VCaP (cell line): ENCODE results near the gene C1orf174.
A peak's percentile ranks its signal among the peaks of the same experiment; 100 is the strongest.

Experiments used
- H3K27ac ChIP-seq: fragments of 450-650 bp; 2 replicates; pipeline ENCODE4 v1.5.1; 2017
- TF ChIP-seq, protein P1 (sequence below): fragments of 450-650 bp; conservative IDR thresholded peaks from 2 replicates; pipeline ENCODE4 v1.5.1; 2017; ENCODE audit warnings: mild to moderate bottlenecking, moderate library complexity

The C1orf174 gene

DNA sequence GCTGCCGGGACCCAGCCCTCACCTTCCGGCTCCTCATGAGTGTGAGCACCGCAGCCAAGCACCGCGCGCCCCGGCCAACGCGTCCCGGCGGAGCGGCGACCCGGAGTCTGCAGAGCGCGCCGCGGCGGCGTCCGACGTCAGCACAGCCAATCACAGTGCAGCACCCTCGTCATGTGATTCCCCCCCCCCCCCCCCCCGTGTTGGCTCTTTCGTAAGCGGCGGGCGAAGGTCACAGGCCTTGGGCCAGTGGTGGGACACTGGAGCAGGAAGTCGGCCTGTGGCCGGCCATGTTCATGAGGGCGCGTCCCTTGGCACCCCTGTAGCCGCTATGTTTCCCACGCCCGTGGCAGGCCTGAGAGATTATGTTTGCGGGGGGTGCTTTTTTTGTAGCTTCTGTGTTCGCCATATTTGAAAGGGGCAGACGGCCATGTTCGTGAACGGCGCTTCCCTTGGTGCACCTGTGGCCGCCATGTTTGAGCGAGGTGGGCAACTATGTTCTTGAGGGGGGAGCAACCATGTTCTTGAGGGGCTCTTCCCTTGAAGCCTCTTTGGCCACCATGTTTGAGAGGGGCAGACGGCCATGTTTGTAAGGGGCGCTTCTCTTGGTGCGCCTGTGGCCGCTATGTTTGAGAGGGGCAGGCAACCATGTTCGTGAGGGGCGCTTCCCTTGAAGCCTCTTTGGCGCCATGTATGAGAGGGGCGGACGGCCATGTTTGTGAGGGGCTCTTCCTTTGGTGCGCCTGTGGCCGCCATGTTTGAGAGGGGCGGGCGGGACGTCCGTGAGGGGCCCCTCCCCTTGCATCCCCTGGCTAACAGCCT, at the start of gene C1orf174:
Gene C1orf174, minus strand, starts transcription at position 123 of the 819 bp plus-strand sequence. Its CDS starts 86 bp downstream, at position 37.
- TF ChIP-seq, protein P1, sequence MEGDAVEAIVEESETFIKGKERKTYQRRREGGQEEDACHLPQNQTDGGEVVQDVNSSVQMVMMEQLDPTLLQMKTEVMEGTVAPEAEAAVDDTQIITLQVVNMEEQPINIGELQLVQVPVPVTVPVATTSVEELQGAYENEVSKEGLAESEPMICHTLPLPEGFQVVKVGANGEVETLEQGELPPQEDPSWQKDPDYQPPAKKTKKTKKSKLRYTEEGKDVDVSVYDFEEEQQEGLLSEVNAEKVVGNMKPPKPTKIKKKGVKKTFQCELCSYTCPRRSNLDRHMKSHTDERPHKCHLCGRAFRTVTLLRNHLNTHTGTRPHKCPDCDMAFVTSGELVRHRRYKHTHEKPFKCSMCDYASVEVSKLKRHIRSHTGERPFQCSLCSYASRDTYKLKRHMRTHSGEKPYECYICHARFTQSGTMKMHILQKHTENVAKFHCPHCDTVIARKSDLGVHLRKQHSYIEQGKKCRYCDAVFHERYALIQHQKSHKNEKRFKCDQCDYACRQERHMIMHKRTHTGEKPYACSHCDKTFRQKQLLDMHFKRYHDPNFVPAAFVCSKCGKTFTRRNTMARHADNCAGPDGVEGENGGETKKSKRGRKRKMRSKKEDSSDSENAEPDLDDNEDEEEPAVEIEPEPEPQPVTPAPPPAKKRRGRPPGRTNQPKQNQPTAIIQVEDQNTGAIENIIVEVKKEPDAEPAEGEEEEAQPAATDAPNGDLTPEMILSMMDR: no peak
- H3K27ac ChIP-seq: peak within 1 kb of the TSS; percentile 99

DNA sequence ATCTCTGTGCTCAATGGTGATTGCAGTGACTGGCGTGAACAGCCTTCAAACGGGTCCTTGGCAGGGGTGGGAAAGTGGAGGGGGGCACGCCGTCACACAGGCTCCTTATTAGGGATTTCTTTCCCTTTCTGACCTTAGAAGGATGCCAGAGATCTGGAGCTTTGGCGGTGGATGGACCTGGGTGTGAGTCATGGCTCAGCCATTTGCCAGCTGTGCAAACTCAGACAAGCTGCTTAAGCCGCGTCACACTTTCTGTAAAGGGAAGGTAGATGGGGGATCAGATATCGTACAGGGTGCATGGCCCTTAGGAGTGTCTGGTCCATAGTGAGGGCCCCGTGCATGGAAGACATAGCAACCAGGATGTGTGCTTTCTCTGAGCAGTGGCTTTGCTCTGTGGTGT, 48.3 kb upstream of the C1orf174 start:
- no peak overlapping the region for H3K27ac ChIP-seq
- TF ChIP-seq, protein P1: no peak

DNA sequence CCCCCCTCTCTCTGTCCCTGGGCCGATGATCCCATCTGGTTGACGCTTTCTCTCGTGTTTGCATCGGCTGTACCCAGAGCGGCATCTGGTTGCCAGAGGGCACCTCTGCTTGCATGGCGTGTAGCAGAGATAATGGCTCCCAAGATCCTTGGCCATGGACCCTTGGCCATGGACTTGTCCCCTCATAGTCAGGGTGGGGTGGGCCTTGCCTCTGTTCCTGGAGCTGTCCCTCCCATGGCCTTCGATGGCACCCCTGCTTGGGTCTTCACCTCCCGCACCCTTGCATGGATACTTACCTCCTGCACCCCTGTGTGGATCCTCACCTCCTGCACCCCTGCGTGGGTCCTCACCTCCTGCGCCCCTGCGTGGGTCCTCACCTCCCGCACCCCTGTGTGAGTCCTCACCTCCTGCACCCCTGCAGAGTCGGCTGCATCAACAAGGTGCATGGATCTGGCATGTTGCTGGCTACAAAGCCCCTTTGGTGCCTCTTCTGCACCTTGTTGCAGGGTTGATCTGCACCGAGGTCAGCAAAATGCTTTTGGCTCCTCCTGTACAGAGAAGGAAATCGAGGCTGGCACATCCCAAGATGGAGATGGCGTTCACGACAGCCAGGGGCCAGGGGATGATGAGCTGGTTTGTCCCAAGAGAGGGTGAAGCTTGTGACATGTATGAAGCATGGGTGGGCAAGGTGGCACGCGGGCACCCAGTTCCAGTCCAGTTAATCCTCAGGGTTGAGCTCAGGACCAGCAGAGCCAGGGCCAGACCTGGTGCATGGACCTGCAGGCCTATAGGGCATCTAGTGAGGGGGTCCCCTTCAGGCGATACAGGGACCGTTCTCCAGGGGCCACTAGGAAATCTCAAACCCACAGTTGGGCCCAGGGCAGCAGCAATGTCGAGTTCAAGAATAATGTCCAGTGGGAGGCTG, 46.1 kb upstream of the C1orf174 start:
- TF ChIP-seq, protein P1: no peak
- H3K27ac ChIP-seq: no peak overlapping the region

DNA sequence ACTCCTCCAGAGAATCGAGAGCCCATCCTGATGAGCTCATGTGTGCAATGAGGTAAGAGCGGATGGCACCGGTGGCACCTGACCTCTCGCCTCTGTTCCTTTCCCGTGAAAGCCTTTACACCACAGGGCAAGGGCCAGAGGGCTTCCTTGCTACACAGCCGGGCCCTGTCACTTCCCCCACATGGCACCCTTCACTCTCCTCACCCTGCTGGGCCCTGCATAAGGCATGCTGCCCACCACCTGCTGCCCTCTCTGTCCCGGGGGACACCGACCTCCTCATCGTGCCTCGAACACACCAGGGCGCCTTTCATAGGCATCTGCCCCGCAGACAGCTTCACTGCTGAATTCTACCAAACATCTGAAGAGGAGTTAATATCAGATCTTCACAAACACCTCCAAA, 45.1 kb upstream of the C1orf174 start:
- H3K27ac ChIP-seq: no peak overlapping the region
- TF ChIP-seq, protein P1: no peak

DNA sequence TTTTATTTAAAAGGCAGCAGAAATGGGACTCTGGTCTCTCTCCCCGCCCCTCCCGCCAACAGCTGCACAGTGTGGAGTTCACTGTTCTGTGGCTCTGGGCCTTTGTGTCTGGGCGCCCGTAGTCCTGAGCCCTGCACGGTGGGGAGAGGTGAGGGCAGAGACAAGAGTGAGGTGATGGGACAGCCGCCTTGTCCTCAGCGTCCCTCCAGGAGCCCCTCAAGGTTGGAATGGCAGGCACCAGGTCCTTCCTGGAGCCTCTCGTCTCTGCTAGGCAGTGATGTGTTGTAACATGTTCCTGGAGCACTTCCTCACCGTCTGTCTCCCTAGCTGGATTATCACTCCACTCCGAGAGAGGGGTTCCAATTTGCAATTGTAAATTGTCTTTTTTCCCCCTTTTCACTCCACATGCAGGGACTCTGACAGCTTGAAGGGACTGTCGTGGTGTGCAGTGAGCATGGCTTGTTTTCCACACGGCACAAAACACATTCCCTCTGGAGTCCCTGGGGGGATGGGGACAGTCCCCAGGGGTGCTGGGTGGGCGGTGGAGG, 44.6 kb upstream of the C1orf174 start:
- TF ChIP-seq, protein P1: no peak
- H3K27ac ChIP-seq: no peak overlapping the region

DNA sequence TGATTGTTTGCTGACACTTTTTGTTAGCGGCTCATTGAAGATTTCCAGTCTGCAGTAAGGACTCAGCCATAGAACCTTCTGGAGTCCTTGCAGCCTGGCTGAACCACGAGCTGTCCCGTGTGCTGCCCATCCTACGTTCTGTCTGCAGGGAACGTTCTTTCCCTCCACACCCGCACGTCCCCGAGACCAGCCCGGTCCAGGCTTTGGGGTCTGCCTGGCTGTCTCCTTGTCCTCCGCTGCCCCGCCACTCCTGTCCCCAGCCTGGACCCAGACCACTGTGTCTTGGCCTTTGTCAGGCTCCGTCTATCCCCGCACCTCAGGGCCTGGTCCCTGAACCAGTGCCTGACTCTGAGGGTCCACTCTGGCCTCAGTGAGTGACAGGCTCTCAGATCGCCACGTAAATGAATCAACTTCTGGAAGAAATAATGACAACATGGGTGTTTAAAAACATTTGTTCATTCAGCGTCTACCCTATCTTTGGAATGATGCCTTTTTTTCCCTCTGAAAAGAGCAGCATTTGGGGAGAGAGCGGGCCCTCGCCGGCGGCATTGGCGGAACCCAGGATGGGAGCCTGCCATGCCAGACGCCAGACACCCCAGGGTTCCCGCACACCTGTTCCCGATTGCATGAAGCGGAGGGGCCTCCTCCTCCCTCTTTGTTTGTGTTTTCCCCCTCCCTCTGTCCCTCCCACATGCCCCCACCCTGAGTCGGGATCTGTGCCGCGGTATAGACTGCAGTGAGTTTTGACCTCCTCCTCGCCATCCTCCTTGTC, 43.9 kb upstream of the C1orf174 start:
- H3K27ac ChIP-seq: no peak overlapping the region
- TF ChIP-seq, protein P1: no peak
